ENCODE results near the gene KIAA1217.

KIAA1217 gene

GRCh38 chr10:24561453-24561852 is 352.5 kb downstream of the KIAA1217 start:
- DNase-seq: no peak

DNA sequence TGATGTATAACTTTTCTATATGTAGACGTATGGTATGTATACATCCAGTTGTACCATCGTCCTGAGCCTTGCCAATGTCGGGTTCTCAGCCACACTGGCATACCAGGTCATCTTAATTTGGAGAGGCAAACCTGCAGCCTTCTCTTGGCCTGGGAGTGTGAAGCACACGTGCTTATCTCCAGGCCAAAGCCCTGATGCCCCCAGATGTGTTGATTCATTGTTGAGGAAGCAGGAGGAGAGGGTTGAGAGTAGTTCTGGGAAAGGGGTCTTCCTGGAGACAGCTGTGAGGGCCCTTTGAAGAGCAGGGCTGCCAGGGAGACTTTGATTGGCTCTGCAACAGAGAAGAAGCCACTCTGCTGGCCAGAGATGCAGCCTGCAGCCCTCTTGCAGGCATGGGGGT is 359.1 kb downstream of the KIAA1217 start:
- no peak for DNase-seq

GRCh38 chr10:24569330-24569796 is 360.4 kb downstream of the KIAA1217 start:
- no peak for DNase-seq

GRCh38 chr10:24569828-24570657 is 361.1 kb downstream of the KIAA1217 start:
- no peak for DNase-seq

DNA sequence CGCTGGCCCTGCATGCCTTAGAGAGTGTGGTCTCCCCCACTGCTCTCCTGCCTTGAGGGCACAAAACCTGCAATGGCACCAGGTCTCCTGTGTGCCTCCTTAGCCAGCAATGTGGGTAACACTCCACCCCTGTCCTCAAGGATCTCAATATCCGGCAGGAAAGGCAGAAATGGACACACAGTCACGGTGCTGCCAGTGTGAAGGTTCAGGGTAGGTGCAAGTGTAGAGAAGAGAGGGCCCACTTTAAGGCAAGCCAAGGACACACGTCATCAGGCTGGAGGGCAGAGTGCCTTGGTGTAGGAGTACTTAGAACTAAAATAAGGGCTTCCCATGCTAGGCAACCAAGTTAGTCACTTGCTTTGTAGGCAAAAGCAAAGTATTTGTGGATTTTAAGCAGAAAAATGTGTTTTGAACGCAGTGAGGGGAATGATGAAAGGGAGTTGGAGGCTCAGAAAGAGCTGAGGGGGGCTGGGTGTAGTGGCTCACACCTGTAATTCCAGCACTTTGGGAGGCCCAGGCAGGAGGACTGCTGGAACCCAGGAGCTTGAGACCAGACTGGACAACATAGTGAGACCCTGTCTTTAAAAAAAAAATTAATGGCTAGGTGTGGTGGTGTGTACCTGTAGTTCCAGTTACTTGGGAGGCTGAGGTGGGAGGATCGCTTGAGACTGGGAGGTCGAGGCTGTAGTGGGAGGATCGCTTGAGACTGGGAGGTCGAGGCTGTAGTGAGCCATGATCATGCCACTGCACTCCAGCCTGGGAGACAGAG is 361.9 kb downstream of the KIAA1217 start:
- DNase-seq: no peak

GRCh38 chr10:24571870-24572450 is 363.0 kb downstream of the KIAA1217 start:
- DNase-seq: no peak

- DNase-seq: no peak
Observed at GRCh38 chr10:24574161-24574560, 365.2 kb downstream of the KIAA1217 start.

GRCh38 chr10:24574578-24575155 is 365.7 kb downstream of the KIAA1217 start:
- no peak for DNase-seq

DNA sequence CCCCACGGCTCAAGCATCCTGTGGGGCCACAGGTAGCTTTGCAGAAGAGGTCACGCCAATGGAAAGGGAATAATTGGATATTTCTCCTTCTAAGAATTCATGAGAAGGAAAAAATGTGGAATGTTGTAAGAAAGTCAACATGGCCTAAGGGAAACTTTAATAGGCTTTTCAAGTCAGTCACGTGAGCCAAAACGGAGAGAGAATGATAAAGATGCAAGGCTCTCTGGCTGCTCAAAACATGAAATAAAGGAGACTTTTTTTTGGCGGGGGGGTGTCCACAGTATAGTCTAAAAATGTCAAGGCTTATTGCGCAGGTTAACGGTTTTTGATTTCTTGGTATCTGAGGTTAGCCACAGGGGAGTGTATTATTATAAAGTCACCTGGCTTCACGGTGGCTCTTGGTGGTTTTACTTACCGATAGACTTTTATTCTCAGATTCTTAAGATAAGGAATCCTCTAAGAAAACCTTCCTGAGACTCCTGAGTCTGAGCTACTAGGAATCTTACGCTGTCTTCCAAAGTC is 366.6 kb downstream of the KIAA1217 start:
- DNase-seq: no peak

DNA sequence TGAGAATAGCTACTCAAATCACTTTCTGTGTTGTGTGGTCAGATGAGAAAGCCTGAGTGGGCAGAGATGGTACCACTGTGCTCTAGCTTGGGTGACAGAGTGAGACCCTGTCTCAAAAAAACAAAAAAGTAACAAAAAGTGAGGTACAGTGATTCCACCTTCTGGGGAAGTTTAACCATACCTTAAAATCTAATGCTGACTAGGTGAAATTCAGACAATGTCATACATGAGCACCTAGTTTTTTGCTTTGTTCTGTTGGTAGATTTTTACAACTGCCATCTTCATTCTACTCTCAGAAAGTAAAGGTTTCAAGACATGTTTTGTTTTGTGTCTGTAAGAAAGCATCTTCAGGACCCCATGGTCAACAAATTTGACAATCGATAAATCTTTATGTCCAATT is 370.5 kb downstream of the KIAA1217 start:
- no peak for DNase-seq

DNA sequence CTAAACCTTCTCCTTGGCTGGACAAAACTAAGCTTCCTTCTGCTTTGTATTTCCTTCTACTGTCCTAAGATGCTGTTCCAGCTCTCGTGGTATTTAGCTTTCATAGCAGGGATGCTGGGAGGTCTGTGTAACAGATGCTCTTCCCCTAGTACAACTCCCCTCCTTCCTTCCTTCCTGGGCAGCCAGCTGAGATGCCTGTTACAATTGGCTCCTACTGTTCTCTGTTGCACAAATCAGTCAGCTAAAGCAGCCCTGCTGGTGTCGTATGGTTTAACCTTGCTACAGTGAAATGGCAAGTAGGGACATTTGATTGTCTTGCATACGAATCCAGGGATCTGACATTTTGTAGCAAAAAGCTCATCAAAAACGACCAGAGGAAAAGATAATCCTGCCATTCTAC is 371.0 kb downstream of the KIAA1217 start:
- DNase-seq: no peak

- no peak for DNase-seq
Observed at GRCh38 chr10:24589265-24589664, 380.3 kb downstream of the KIAA1217 start.

DNA sequence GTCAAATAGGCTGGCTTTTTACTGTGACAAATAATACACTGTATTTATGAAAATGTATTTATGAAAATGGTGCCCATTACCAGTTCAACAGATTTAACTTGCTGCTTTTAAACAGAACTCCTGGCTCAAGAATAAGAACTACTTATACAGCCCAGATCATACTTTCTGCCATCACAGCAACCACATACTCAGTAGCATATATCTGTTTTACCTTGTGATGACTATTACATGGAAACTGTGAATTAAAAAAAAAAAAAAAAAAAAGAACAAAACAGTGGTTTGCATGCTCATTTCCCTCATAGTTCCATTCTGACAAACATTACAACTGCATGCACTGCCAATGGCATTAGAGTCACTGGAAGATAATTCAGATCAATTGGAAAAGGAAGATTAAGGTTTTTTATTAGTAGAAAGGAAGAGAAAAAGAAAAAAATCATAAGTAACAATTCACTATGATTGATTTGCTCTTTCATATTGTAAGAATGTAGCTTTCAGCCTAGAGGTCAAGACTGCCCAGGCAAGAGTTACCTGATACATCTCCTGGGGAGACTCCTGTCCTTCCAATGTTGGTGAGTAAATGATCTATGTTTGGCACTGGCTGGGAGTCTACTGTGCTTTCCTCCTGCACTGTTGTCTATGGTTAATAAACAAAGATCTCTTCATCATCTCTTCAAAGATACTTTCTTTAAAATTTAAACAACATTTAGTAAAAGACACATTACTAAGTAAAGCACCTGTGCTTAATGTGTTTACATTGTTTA is 381.9 kb downstream of the KIAA1217 start:
- DNase-seq: no peak

DNA sequence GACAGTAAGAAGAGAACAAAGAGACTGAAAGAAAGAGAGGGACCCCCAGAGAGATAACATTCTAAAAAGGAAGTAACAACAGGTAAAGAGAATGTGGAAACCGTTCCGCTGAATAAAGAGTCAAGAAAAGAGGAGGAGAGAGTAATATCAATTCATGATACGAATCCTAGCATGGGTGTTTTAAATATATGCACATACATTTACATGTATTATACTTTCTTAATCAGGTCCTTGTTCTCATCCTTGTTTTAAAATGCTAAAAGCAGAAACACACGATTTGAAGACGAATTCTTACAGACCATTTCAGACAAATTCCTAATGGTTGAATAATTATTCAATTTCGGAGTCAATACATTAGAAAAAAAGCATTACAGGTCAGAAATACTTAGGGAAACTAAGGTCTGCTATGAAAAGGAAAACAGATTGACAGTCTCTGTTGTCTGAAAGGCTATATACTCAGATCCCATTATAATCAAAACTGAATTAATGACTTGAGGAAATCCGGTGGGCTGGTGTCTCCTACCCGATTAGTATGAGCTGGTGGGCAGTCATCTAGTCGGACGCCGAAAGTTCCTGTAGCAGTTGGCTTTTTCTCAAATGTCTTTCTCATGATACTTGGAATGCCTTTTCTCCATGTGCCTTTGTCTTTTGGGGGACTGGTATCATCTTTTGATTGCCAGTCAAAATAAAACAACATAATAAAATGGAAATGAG is 387.4 kb downstream of the KIAA1217 start:
- no peak for DNase-seq

- no peak for DNase-seq
Observed at GRCh38 chr10:24597426-24597825, 388.5 kb downstream of the KIAA1217 start.
